AG08395 (cell line): ENCODE data around the gene D2HGDH.
"Not testable (repeated sequence)": the region's sequence is repeated elsewhere in the genome, so short reads cannot be mapped to it uniquely, and the experiment has no call there.

Experiments used
- DNase-seq: peaks from one replicate; pipeline ENCODE4 v3.0.0; 2012; ENCODE audit warnings: mixed read lengths, low spot score

Gene D2HGDH

DNA sequence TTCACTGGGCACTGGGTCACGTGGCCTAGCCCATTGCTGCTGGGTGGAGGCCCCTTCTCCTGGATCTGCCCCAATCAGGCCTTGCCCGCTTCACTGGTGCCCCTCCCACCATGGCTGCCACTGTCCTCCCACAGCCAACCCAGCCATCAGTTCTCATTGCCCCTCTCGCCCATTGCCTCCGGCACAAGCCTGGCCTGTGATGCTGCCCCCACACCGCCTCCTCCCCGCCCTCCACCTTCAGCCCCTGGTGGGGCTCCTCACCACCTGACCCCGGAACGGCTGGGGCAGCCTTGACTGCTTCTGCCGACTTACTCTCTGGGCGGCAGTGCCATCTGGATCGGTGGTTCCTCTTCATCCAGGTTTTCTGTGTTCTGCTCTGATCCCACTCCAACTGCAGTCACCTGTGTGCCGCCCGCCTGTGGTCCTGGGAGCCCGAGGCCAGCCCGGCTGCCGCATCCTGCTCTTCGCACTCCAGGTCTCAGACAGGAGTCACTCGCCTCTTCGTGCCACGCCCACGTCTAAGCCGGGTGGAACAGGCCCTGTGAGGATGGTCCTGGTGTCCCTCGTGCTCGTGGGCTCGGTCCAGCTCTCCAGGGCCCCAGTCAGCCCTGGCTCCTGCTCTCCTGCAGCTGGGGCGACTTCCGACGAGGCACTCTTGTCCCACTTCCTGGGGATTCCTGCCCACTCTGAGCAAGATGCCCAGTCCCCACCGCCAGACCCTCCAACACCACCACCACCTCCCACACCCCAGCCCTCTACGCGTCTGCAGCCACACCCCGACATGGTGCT is 14.2 kb downstream of the D2HGDH start:
- DNase-seq = no peak

DNA sequence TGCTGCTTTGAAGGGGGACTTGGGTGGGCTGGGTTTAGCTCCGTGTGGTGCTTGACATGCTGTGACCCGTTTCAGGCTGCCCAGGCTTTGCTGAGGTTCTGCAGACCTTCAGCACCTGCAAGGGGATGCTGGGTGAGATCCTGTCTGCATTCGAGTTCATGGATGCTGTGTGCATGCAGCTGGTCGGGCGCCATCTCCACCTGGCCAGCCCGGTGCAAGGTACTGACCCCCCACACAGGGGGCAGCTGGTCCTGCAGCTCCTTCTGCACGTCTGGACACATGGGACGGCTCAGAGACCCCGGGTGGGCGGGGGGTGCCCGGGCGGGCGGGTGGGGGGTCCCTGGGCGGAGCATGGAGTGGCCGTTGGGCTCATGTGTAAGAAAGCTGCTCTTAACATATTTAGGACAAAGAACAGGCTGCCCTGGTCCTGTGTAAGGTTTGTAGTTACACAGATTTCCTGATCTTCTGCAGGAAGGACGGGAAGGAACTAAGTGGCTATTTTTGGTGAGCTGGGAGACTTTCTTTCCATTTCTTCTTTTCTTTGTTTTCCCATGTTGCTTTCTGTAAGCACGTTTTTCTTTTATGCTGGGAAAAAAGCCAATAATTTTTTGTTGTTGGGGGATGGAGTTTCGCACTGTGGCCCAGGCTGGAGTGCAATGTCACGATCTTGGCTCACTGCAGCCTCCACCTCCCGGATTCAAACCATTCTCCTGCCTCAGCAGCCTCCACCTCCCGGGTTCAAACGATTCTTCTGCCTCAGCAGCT is 15.8 kb downstream of the D2HGDH start:
- no peak for DNase-seq

DNA sequence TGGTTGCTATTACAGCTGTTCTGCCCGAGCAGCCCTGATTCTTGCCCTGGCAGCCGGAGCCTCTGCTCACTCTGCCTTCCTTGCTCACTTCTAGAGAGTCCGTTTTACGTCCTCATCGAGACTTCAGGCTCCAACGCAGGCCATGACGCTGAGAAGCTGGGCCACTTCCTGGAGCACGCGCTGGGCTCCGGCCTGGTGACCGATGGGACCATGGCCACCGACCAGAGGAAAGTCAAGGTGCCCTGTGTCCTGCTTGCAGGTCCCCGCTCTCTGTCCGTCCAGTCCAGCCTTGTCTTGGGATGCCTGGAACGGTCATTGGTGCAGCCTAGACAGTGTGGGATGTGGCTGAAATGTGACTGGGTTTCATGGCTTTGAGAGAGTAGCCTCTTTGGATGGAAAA is 16.7 kb downstream of the D2HGDH start:
- DNase-seq = no peak

DNA sequence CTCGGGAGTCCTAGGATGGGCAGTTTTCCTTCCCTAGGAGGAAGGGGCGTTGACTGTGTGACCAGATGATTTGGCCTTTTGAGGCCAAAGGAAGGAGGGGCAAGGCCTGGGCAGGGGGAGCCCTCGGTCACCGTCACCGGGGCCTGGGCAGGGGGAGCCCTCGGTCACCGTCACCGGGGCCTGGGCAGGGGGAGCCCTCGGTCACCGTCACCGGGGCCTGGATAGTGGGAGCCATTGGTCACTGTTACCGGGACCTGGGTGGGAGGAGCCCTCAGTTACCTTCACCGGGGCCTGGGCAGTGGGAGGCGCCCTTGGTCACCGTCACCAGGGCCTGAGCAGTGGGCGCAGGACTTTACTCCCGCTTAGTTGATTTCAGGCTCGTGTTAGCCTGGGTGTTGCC is 17.3 kb downstream of the D2HGDH start:
- DNase-seq = no peak

DNA sequence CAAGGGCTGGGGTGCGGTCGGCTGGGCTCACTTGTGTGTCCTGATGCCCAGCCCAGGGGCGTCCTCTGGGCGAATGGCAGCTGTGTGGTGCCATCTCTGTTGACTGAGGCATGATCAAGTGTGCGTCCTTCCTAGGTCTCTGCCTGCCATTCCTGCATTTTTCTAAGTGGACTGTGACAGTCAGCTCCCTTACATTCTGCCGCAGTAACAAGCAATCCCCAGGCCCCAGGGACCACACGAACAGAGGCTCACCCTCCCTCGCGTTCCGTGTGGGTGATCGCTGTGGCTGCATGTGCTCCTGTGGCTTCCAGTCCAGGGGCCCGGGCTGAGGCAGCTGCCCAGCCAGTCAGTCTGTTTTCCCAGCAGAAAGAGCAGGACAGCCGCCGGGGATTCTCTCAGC is 17.8 kb downstream of the D2HGDH start:
- no peak for DNase-seq

DNA sequence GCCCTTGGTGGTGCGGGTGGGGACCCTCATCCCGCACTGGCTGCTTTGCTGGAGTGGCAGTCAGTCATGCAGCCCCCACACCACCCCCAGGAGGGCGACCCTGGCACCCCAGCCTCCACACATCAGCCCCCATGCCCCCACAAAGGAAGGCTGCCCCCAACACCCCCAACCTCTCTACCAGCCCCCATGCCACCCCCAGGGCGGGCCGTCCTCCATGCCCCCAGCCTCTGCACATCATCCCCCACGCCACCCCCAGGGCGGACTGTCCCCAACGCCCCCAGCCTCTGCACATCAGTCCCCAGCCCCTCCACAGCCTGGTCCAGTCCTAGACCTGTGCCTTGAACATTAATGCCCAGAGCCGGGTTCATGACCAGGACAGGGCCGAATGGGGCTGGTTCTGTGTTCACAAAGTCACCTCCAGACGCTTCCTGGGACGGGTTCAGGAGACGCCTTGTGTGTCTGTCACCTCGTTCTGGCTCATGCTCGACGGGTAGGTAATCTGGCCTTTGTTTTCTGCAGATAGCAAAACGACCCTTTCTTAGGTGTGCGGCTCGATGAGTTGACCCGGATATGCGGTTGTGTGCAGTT is 18.4 kb downstream of the D2HGDH start:
- DNase-seq = no peak

DNA sequence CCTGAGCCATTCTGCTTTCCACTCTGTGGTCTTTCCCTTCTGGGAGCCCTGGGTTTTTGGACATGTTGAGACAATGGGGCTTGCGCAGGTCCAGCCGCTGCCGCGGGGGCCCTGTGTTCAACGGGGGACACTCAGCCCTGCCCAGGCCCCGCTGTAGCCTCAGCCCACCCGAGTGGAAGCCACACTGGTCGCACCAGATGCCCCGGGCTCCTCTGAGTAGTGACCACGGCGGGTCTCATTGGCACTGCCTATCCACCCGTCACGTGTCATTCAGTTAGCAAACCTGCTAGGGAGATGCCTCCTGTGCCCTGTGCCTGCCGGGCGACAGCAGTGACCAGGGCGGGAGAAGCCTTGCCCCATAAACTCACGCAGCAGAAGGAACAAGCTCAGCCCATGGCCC is 19.1 kb downstream of the D2HGDH start:
- no peak for DNase-seq

DNA sequence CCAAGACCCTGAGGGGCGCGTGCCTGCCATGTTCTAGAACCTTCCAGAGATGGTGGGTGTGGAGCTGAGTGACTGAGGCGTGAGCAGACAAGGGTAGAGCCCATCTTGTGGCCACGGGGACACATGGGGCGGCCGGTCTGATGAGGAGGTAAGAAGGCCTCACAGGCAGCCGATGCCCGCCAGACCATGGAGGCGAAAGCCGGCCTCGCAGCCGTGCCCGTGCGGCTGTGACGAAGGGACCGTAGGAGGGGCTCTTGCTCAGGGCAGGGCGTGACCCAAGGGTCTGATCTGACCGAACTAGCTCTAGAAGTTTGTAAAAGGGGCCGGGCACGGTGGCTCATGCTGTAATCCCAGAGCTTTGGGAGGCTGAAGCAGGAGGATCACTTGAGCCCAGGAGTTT is 19.6 kb downstream of the D2HGDH start:
- DNase-seq = no peak

DNA sequence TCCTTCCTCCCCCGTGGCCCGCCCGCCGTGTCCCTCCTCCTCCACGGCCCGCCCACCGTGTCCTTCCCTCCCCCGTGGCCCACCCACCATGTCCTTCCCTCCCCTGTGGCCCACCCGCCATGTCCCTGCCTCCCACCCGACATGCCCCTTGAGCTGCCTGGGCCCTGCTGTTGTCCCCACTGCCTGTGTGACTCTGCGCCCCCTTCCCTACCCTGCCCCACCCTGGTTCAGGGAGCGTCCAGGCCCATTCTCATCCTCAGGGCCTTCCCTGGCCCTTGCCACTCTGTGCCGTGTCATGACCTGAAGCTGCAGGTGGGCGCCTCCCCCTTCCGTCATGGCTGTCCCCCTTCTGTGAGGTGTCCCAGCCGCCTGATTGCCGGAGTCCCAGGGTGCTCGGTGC is 20.7 kb downstream of the D2HGDH start:
- no peak for DNase-seq

DNA sequence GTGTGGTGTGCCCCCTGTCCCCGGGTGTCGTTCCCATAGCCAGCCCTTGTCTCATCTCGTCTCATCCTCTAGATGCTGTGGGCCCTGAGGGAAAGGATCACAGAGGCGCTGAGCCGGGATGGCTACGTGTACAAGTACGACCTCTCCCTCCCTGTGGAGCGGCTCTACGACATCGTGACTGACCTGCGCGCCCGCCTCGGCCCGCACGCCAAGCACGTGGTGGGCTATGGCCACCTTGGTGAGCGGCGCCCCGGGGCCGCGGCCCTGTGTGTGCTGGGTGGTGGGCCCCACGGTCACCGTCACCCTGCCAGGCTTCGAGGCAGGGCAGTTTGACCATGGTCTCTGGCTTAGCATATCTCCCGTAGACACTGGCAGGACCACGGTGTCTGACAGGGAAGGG is 21.3 kb downstream of the D2HGDH start:
- no peak for DNase-seq

DNA sequence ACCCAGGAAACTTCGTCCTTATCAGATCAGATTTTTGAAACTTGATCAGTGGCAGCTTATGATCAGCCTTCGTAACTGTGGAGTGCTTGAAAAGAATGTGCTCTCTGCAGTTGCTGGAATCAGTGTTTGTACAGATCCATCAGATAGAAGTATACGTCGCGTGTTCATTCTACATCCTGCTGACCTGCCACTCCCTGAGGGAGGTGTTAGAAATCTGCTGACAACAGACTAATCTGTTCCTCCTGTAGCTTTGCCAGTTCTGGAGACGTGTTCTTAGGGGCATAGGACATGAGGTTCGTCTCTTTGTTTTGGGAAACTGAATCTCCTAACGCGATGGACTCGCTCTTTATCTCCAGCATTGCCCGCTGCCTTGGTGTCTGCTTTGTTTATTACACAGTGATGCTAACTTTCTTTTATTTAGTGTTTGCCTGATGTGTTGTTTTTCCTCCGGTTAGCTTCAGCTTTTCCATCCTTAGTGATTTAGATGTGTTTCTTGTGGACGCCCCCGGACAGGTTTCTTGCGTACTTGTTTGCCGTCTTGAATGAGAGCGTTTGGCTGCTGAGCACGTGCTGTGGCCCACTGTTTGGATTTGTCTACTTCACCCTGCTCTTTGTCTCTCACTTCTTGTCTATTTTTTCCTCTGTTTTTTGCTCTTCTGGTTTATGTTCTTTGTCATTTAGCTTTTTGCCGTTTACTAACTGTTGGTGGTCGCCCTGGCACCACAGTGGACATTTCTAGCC is 24.8 kb downstream of the D2HGDH start:
- DNase-seq = no peak

DNA sequence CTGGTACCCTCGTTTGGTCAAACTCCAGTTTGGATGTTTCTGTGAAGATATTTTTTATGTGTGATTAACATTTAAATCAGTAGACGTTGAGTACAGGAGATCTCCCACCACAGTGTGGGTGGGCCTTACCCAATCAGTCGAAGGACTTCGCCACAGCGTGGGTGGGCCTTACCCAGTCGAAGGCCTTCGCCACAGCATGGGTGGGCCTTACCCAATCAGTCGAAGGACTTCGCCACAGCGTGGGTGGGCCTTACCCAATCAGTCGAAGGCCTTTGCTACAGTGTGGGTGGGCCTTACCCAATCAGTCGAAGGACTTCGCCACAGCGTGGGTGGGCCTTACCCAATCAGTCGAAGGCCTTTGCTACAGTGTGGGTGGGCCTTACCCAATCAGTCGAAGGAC is 25.5 kb downstream of the D2HGDH start:
- DNase-seq = not testable (repeated sequence)

DNA sequence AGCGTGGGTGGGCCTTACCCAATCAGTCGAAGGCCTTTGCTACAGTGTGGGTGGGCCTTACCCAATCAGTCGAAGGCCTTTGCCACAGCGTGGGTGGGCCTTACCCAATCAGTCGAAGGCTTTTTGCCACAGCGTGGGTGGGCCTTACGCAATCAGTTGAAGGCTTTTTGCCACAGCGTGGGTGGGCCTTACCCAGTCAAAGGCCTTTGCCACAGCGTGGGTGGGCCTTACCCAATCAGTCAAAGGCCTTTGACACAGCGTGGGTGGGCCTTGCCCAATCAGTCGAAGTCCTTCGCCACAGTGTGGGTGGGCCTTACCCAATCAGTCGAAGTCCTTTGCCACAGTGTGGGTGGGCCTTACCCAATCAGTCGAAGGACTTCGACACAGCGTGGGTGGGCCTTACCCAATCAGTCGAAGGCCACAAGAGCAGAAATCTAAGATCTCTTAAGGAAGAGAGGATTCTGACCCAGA is 25.9 kb downstream of the D2HGDH start:
- DNase-seq = no peak

DNA sequence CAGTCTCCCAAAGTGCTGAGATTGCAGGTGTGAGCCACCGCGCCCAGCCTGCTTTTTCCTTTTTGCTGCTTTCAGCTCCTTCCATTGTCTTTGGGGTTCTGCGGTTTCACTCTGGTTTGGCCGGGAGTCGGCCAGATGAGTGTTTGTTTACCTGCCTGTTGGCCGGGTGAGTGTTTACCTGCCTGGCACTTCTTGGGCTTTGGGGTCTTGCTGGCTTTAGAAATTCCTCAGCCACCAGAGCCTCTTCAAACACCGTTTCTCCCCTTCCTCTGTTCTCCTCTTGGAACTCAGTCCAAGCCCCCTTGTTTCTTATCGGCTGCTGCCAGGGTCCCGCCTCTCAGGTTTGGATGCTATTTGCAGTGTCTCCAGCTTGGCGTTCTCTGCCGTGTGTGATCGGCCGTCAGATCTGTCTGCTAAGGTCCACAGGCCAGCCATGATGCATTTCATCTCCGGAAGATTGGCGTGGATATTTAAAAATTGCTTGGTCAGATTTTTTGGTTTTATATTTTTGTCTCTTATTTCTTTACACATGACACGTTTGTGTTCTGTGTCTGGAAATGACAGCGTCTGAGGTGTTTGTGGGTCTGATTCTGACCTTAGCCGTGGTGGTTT is 28.0 kb downstream of the D2HGDH start:
- no peak for DNase-seq

DNA sequence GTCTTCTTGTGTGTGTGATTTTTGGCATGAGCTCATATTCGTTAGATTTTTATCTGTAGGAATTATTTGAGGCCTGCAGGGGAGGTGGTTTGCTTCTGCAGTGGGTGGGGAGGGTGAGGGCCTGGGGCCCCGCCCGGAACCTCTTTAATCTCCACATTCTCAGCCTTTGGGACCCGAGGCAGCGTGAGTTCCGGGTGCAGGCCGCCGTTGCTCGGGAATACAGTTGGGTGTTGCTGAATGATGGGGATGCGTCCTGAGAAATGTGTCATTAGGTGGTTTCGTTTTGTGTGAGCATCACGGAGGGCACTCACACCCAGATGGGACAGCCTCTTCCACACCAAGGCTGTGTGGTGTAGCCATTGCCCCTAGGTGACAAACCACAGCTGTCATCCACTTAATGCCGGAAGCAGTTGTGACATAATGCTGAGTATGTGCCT is 28.5 kb downstream of the D2HGDH start:
- no peak for DNase-seq

DNA sequence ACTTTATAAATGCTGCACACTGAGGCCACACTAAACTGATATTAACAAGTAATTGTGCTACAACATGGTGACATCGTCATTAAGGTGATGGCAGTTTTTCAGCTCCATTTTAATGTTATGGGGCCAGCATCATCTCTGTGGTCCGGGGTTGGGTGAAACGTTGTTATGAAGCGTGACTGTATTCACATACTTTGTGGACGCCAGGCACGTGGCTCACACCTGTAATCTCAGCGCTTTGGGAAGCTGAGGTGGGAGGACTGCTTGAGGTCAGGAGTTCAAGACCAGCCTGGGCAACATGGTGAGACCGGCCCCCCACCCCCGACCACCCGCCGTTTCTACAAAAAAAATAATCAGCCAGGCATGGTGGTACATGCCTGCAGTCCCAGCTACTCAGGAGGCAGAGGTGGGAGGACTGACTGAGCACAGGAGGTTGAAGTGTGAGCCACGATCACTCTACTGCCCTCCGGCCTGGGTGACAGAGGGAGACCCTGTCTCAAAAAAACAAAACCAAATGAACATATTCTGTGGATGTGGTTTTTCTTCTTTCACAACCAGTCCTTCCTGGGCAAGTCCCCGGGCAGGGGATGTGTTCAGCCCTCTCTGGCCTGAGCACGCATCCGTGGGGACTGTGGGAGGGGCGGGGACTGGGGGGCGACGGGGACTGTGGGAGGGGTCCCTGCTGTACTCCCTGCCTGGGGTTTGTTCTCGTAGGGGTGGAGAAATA is 29.3 kb downstream of the D2HGDH start:
- no peak for DNase-seq

DNA sequence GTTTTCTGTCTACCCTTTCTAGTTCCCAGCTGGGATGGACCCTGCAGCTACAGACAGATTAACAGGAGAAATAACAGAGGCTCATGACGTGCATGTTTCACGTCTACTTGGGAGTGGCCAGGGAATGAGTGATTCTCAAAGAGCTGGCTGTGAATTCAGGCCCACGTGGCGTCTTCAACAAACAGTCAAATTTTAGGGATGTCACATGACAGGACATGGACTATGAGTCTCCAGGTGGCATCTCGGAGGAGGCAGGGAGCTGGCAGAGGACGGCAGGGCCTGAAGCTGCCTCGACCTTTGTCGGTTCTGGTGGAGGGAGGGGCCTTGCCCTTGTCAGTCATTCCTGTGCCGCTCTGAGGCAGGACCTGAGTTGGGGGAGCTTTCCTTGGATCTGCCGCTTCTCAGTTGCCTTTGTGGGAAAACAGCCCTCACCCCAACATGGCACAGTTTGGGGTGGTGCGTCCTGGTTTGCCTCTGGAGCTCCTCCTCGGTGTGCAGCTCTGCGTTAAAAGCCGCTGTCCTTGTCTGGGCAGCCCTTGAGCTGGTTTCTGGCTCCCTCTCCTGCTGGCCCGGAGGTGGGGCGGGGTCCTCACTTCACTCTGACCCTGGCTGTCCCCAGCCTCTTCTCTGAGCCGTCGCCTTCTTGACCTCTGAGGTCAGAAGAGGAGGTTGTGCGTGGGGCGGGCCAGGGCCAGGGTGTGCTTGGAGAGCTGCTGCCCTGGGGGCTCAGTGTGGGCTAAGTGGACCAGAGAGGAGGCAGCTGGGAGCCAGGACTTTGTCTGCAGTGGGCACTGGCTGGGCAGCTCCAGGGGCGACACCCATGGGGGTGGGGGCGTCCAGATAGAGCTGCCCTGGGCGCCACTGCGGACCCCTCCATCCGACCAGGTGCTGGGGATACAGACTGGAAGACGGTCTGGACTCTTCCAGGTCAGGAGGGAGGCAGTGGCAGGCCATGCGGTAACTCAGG is 30.1 kb downstream of the D2HGDH start:
- no peak for DNase-seq

DNA sequence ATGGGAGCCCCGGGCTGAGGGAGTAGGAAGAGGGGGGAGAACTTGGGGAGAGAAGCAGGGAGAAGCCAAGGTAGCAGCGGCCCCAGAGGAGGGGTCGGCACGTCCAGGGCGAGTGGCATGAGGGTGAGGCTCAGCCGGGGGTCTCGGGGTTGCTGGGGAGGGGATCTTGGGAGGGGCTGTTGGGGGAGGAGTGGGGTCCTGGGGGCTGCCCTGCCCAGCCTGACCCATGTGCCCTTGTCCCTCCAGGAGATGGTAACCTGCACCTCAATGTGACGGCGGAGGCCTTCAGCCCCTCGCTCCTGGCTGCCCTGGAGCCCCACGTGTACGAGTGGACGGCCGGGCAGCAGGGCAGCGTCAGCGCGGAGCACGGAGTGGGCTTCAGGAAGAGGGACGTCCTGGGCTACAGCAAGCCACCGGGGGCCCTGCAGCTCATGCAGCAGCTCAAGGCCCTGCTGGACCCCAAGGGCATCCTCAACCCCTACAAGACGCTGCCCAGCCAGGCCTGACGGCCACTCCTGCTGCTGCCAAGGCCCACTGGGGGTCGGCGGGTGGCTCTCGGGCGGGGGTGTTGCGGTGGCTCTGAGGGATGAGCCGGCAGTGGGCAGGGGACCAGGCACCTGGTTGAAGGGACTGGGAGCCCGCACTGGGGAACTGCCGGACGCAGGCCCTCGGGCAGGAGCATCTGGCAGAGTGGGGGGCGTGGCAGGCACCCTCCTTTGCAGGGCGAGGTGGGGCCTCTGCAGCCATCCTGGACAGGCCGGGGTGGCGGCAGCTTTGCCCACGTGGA is 33.2 kb downstream of the D2HGDH start:
- no peak for DNase-seq

DNA sequence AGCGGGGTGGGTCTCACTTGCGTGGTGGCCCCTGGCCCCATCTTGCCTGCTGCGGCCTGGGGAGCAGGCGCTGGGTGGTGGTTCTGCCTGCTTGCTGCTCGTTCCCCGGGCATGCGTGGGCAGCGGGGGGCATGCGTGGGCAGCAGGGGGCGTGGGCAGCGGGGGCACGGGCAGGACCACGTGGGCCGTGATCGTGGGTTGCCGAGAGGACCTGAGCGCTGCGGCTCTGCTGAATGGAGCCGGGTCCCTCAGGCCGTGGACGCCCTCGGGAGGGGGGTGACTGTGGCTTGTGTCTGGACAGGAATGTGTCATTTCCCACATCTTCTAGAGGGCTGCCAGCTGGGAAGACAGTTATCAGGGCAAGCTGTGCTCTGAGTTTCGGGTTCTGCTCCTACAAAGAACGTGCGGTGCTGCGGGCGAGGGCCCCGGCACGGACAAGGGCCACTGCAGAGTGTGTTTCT is 33.9 kb downstream of the D2HGDH start:
- no peak for DNase-seq
